HEK293T (cell line): ENCODE results near the gene LRBA.

ENCODE experiments used
- CTCF ChIA-PET: fragments of 350-600 bp; formaldehyde crosslinking; extraction: SDS; loops from one replicate; lab custom pipeline; 2021; ENCODE audit warnings: antibody characterized with exemption, inconsistent platforms; lab: Yijun Ruan, JAX
- POLR2A ChIA-PET: fragments of 350-600 bp; formaldehyde crosslinking; extraction: SDS; loops from one replicate; lab custom pipeline; 2020; ENCODE audit warnings: antibody characterized with exemption, inconsistent platforms; lab: Yijun Ruan, JAX
- DNase-seq: peaks from one replicate; pipeline ENCODE4 v3.0.0; 2012; ENCODE audit warnings: mixed read lengths; ENCODE audit errors: extremely low spot score
- ARNT ChIP-seq: fragments of 450-650 bp; IDR thresholded peaks from 2 replicates; pipeline ENCODE4 v1.6.1; 2017; ENCODE audit warnings: mild to moderate bottlenecking
- BHLHE40 ChIP-seq: fragments of 450-650 bp; IDR thresholded peaks from 2 replicates; pipeline ENCODE4 v1.6.1; 2016; ENCODE audit warnings: mild to moderate bottlenecking, moderate library complexity, borderline replicate concordance
- CTBP1 ChIP-seq: fragments of 450-650 bp; IDR thresholded peaks from 2 replicates; pipeline ENCODE4 v1.6.1; 2016; ENCODE audit warnings: borderline replicate concordance
- ELF4 ChIP-seq: fragments of 450-650 bp; IDR thresholded peaks from 2 replicates; pipeline ENCODE4 v1.6.1; 2017; ENCODE audit warnings: antibody characterized with exemption
- FOXA1 ChIP-seq: fragments of 450-650 bp; IDR thresholded peaks from 2 replicates; pipeline ENCODE4 v1.6.1; 2016; ENCODE audit warnings: mild to moderate bottlenecking
- FOXK2 ChIP-seq: fragments of 450-650 bp; IDR thresholded peaks from 2 replicates; pipeline ENCODE4 v1.6.1; 2016; ENCODE audit warnings: mild to moderate bottlenecking
- FOXM1 ChIP-seq: fragments of 450-650 bp; IDR thresholded peaks from 2 replicates; pipeline ENCODE4 v1.6.1; 2017; ENCODE audit warnings: mild to moderate bottlenecking, borderline replicate concordance
- HDGF ChIP-seq: fragments of 450-650 bp; IDR thresholded peaks from 2 replicates; pipeline ENCODE4 v1.6.1; 2017; ENCODE audit warnings: antibody characterized with exemption, borderline replicate concordance
- L3MBTL2 ChIP-seq: fragments of 450-650 bp; conservative IDR thresholded peaks from 2 replicates; pipeline ENCODE4 v1.6.1; 2016; ENCODE audit warnings: mild to moderate bottlenecking
- LEF1 ChIP-seq: fragments of 450-650 bp; IDR thresholded peaks from 2 replicates; pipeline ENCODE4 v1.6.1; 2017; ENCODE audit warnings: mild to moderate bottlenecking, borderline replicate concordance
- NFRKB ChIP-seq: fragments of 450-650 bp; IDR thresholded peaks from 2 replicates; pipeline ENCODE4 v1.6.1; 2016; ENCODE audit warnings: mild to moderate bottlenecking, moderate library complexity
- SP1 ChIP-seq: fragments of 450-650 bp; IDR thresholded peaks from 2 replicates; pipeline ENCODE4 v1.6.1; 2017
- SUZ12 ChIP-seq: fragments of 450-650 bp; IDR thresholded peaks from 2 replicates; pipeline ENCODE4 v1.6.1; 2016; ENCODE audit warnings: mild to moderate bottlenecking
- TARDBP ChIP-seq: fragments of 450-650 bp; IDR thresholded peaks from 2 replicates; pipeline ENCODE4 v1.6.1; 2016
- ZNF384 ChIP-seq: fragments of 450-650 bp; IDR thresholded peaks from 2 replicates; pipeline ENCODE4 v1.6.1; 2016
- TF ChIP-seq, protein P1 (sequence below): fragments of 450-650 bp; IDR thresholded peaks from 2 replicates; pipeline ENCODE4 v1.6.1; 2016

LRBA gene

DNA sequence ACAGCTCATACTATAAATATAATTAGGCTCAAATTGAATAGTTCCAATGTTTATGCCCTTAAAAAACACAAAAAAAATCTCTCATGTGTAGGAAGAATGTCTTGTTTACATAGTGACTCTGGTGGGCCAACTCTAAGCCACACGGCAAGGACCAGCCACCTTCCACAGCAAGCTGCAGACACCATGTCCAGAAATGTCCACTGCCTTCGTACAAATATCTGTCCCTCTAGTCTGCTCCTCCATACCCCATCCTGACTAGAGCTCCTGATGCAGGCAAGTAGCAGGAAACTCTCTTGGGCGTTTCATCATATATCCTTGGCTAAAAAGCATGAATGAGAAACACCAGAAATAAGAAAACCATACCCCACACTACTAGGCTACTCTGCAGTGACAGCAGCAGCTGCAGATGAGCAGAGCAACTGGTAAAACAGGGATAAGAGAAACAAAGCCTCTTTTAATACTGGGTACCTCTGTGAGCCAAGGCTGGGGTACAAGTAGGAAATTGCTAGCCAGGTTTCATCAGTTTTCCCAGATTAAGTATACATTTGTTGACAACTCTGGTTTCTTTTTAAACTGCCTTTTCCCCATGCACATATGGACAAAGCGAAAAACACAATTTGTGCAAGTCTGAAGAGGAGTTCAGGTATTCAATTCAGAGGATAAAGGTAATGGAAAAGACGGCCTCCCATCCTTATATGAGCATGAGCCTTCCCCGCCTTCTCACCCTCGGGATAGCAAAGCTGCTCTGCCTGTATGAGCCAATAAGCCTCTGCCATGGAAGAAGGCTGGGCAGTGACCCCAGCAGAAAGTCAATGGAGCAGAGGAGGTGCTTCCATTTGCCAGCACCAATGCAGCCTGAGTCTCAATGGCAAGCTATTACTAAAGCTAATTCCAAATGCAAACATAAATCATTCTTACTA lies 691.4 kb downstream of the LRBA start:
- CTCF ChIA-PET: interaction anchor here (0.6 kb wide), 1 partner anchor 15 kb away, joined by 3 read pairs; no protein-coding TSS in a partner anchor
- no peak for DNase-seq
- TF ChIP-seq ELF4 (no peak), FOXA1 (no peak), LEF1 (no peak), FOXM1 (no peak), NFRKB (no peak), SP1 (no peak), HDGF (no peak), FOXK2 (no peak), ARNT (no peak), CTBP1 (no peak), BHLHE40 (no peak), TARDBP (no peak), SUZ12 (no peak), ZNF384 (no peak), L3MBTL2 (no peak)
- TF ChIP-seq, protein P1, sequence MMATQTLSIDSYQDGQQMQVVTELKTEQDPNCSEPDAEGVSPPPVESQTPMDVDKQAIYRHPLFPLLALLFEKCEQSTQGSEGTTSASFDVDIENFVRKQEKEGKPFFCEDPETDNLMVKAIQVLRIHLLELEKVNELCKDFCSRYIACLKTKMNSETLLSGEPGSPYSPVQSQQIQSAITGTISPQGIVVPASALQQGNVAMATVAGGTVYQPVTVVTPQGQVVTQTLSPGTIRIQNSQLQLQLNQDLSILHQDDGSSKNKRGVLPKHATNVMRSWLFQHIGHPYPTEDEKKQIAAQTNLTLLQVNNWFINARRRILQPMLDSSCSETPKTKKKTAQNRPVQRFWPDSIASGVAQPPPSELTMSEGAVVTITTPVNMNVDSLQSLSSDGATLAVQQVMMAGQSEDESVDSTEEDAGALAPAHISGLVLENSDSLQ: no peak
- POLR2A ChIA-PET: no interaction called here

DNA sequence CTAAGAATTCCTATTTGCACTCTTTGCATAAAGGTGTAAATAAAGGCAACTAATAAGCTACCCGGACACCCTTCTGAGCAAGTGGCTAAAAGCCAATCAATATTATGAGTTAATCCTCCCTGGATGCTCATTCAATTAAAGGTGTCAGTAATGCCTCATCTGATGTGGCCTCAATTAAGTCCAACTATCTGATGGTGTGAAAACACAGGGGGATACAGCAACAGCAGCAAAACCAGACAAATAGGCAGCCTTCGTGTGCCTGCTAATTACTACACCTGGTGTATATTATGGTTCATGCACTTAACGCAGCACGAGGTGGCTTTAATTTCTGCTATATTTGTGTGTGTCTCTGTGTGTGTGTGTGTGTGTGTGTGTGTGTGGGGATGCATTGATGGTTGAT lies 692.4 kb downstream of the LRBA start:
- no peak for DNase-seq
- no peak for TF ChIP-seq NFRKB
- TF ChIP-seq BHLHE40: no peak
- TF ChIP-seq FOXA1: no peak
- TF ChIP-seq FOXK2: no peak
- no peak for TF ChIP-seq HDGF
- no peak for TF ChIP-seq ZNF384
- POLR2A ChIA-PET: no interaction called here
- CTCF ChIA-PET: no interaction called here

DNA sequence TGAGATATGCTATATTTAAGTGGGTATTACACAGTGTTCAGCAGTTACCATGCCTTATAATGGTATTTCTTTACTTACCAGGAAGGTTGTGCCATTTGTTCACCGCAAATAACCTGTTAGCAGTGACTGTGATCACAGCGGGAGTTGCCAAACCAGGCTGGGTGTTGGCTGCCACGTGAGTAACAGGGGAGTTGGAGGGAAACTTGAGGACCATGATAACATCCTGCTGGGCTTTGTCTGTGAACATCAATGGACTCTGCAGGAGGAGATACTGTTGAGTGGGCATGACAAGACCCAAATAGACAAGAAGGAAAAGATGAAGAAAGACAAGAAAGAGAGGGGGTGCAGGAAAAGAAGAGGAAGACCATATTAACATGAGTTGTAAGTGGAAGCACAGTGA lies 694.0 kb downstream of the LRBA start:
- peak; percentile 84 for TF ChIP-seq L3MBTL2
- no peak for TF ChIP-seq NFRKB
- no peak for TF ChIP-seq BHLHE40
- no peak for TF ChIP-seq FOXK2
- TF ChIP-seq, protein P1: no peak
- TF ChIP-seq SUZ12: no peak
- ChIA-PET POLR2A (no interaction called here), CTCF (no interaction called here)
- DNase-seq: no peak

DNA sequence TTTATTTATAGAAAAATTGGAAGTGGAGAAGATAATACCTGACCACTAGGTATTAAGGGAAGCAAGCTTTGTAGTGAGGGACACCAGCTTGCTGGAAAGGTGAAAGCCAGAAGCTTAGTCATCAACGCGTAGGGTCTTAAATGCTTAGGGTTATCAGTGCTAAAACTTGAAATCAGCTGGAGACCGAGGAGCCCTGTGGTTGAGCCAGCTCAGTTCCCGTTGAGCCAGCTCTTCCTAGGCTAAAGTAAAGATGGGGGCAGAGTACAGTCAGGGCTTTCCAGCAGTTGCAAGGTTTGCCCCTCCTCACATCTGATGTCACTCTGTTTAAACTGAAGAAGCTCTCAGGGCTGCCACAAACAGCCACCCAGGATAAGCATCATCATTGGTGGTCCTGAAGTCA lies 696.1 kb downstream of the LRBA start:
- POLR2A ChIA-PET: no interaction called here
- TF ChIP-seq HDGF: no peak
- TF ChIP-seq L3MBTL2: no peak
- no peak for TF ChIP-seq CTBP1
- TF ChIP-seq, protein P1: no peak
- no peak for TF ChIP-seq FOXK2
- TF ChIP-seq ZNF384: no peak
- no peak for TF ChIP-seq BHLHE40
- TF ChIP-seq TARDBP: no peak
- no peak for TF ChIP-seq ARNT
- no peak for TF ChIP-seq SUZ12
- TF ChIP-seq FOXA1: no peak
- TF ChIP-seq SP1: no peak
- TF ChIP-seq ELF4: no peak
- no peak for TF ChIP-seq LEF1
- CTCF ChIA-PET: interaction anchor here (0.6 kb wide), 1 partner anchor 630 kb away, joined by 3 read pairs; no protein-coding TSS in a partner anchor
- no peak for DNase-seq

DNA sequence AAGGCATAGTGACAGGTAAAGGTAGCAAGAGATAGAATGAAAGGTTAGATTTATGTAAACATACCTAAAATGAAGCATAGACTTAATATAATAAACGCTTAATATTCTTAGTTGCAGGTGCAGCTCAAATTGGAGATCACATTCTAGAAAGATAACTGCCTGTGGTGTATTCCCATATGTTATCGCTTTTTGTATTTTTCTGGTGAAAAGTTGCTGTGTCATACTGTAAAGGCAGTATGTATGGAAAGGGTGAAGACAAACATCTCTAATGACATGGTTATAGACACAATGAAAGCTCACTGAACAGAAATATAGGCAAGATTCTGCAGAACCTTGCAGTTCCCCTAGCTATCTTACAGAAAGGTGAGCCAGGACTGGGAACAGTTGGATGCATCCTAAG lies 696.6 kb downstream of the LRBA start:
- TF ChIP-seq LEF1 (no peak), TARDBP (no peak), NFRKB (no peak), CTBP1 (no peak), FOXK2 (no peak), FOXM1 (no peak), L3MBTL2 (no peak), ELF4 (no peak), SP1 (no peak), BHLHE40 (no peak), HDGF (no peak), FOXA1 (no peak), ARNT (no peak), SUZ12 (no peak), ZNF384 (no peak)
- TF ChIP-seq, protein P1: no peak
- CTCF ChIA-PET: interaction anchor here (0.6 kb wide), 1 partner anchor 13 kb away, joined by 5 read pairs; no protein-coding TSS in a partner anchor
- POLR2A ChIA-PET: no interaction called here
- DNase-seq: no peak
